Gastrocnemius medialis (tissue), 4 donors: ENCODE measurements around the gene AP3B2.

ENCODE experiments used
- CTCF ChIP-seq, 5 experiments: fragments of 450-650 bp in 3 of 5; fragments of 200-600 bp in 2 of 5; sonication (generic) in 2 of 5; IDR thresholded peaks in 4 of 5; conservative IDR thresholded peaks in 1 of 5; 1 replicate in 4 of 5; 2 replicates in 1 of 5; pipeline ENCODE4 v1.5.1; 2016 to 2019; ENCODE audit warnings: antibody characterized with exemption in 5 of 5, mild to moderate bottlenecking in 3 of 5, moderate library complexity in 3 of 5
- POLR2A ChIP-seq, 2 donors: fragments of 450-650 bp; IDR thresholded peaks; one replicate each; pipeline ENCODE4 v1.6.1; 2017; ENCODE audit warnings: antibody characterized with exemption in 2 of 2, mild to moderate bottlenecking in 2 of 2, moderate library complexity in 2 of 2

GRCh38 chr15:82698711-82699345, 10.8 kb downstream of the AP3B2 start:
- TF ChIP-seq CTCF (IDR thresholded peaks at IDR 0.05 in 4 of 5, conservative IDR thresholded peaks at IDR 0.05 in 1 of 5) = no peak
- TF ChIP-seq POLR2A (IDR thresholded peaks at IDR 0.05) = no peak
